Fibroblast of the conjunctiva (primary cell): ENCODE data around the gene INKA2.
"Not testable (repeated sequence)": the region's sequence is repeated elsewhere in the genome, so short reads cannot be mapped to it uniquely, and the experiment has no call there.

Experiments
- DNase-seq: peaks from one replicate; pipeline ENCODE4 v3.0.0-alpha.2; 2010; ENCODE audit warnings: low read depth

The INKA2 gene

GRCh38 chr1:111750856-111751255 is 11.7 kb upstream of the INKA2 start:
- DNase-seq = no peak

- no peak for DNase-seq
These were observed 10.4 kb upstream of the INKA2 start for GRCh38 chr1:111749628-111750027.

- DNase-seq = no peak
These were observed 8.8 kb upstream of the INKA2 start for GRCh38 chr1:111747947-111748346.

GRCh38 chr1:111747282-111747734 is 8.1 kb upstream of the INKA2 start:
- DNase-seq = peak; percentile 74

GRCh38 chr1:111746614-111746999 is 7.4 kb upstream of the INKA2 start:
- no peak for DNase-seq

GRCh38 chr1:111745675-111746613 is 6.7 kb upstream of the INKA2 start:
- no peak for DNase-seq

GRCh38 chr1:111743679-111744101 is 4.5 kb upstream of the INKA2 start:
- DNase-seq = no peak

GRCh38 chr1:111742938-111743549 is 3.8 kb upstream of the INKA2 start:
- DNase-seq = no peak

- not testable (repeated sequence) for DNase-seq
These were observed 3.1 kb upstream of the INKA2 start for GRCh38 chr1:111742292-111742691.

- no peak for DNase-seq
These were observed 950 bp upstream of the INKA2 start for GRCh38 chr1:111739925-111740765.

GRCh38 chr1:111738436-111739193 is 580 bp downstream of the INKA2 start:
- DNase-seq = no peak

GRCh38 chr1:111738133-111738435 is 1.1 kb downstream of the INKA2 start:
- no peak for DNase-seq

- DNase-seq = no peak
These were observed 1.7 kb downstream of the INKA2 start for GRCh38 chr1:111737216-111738132.

- no peak for DNase-seq
These were observed 2.5 kb downstream of the INKA2 start for GRCh38 chr1:111736548-111737215.

GRCh38 chr1:111735858-111736544 is 3.2 kb downstream of the INKA2 start:
- no peak for DNase-seq

- DNase-seq = no peak
These were observed 3.9 kb downstream of the INKA2 start for GRCh38 chr1:111735321-111735720.

- no peak for DNase-seq
These were observed 4.3 kb downstream of the INKA2 start for GRCh38 chr1:111734856-111735255.

- DNase-seq = no peak
These were observed 4.8 kb downstream of the INKA2 start for GRCh38 chr1:111734426-111734825.

- DNase-seq = no peak
These were observed 5.2 kb downstream of the INKA2 start for GRCh38 chr1:111733992-111734341.
